Activated naive CD4-positive, alpha-beta T cell treated with anti-CD3 and anti-CD28 coated beads, Interleukin-2, amount 10 ng/mL, durations not matched to agents 7 days and 5 days (primary cell): ENCODE results near the gene MRPL36.

Experiments
- CTCF ChIA-PET: fragments of 350-600 bp; sonication (Branson Sonifier 250); formaldehyde crosslinking; loops from one replicate; lab custom pipeline; 2021; ENCODE audit warnings: antibody characterized with exemption; lab: Charles Lee
- DNase-seq: peaks from one replicate; pipeline ENCODE4 v3.0.0-alpha.2; 2020
- H3K27ac Mint-ChIP-seq: one replicate; pipeline ENCODE4 v1.8.0; 2021; ENCODE audit warnings: mild to moderate bottlenecking, moderate library complexity, mixed read lengths
- H3K27me3 Mint-ChIP-seq: one replicate; pipeline ENCODE4 v1.8.0; 2021; ENCODE audit warnings: mild to moderate bottlenecking, mixed read lengths
- H3K36me3 Mint-ChIP-seq: one replicate; pipeline ENCODE4 v1.8.0; 2021; ENCODE audit warnings: mixed read lengths
- H3K4me1 Mint-ChIP-seq: one replicate; pipeline ENCODE4 v1.8.0; 2021; ENCODE audit warnings: mixed read lengths
- H3K4me3 Mint-ChIP-seq: one replicate; pipeline ENCODE4 v1.8.0; 2021; ENCODE audit warnings: mild to moderate bottlenecking, moderate library complexity, mixed read lengths
- H3K9me3 Mint-ChIP-seq: one replicate; pipeline ENCODE4 v1.8.0; 2021; ENCODE audit warnings: mixed read lengths

MRPL36 gene

DNA sequence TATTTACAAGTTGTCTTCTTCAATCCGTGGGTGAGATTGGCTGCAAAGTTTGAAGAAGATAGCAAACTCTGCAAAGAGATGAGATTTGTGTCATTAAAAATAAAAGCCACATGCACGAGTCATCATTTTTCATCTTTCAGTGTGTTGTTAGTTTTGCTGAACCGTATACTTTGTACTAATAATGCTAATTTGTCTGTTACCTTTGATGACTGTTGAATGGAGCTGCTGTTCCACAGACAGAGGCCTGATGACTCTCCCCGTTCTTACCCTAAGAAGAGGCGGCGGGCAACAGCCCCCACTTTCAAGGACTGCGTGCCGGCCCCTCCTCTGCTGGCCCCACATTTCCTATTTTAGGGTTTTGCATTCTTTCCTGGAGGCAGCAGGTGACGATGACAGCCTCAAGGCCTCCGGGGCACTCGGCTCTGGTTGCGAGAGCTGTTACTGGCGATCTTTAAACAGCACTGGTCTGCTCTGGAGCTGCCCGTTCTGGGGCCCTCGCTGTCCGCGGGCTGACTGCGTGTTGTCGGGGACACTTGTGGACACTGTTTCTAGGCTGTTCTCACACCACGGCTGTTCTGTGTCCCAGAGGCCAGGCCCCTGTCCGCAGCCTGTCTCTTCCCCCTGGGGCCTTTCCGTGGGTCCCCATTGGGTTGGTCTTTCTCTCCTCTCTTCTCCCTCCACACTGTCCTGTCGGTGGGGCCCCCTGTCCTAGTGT lies 36.7 kb upstream of the MRPL36 start:
- H3K36me3 Mint-ChIP-seq: no peaks in the 10 kb centered on the region
- no peak for DNase-seq
- H3K27ac Mint-ChIP-seq: peak overlapping the region; percentile 17
- H3K4me3 Mint-ChIP-seq: no peak overlapping the region
- no peaks in the 10 kb centered on the region for H3K9me3 Mint-ChIP-seq
- no peaks in the 10 kb centered on the region for H3K4me1 Mint-ChIP-seq
- CTCF ChIA-PET: no interaction called here
- peaks cover 52% of the 10 kb centered on the region for H3K27me3 Mint-ChIP-seq

DNA sequence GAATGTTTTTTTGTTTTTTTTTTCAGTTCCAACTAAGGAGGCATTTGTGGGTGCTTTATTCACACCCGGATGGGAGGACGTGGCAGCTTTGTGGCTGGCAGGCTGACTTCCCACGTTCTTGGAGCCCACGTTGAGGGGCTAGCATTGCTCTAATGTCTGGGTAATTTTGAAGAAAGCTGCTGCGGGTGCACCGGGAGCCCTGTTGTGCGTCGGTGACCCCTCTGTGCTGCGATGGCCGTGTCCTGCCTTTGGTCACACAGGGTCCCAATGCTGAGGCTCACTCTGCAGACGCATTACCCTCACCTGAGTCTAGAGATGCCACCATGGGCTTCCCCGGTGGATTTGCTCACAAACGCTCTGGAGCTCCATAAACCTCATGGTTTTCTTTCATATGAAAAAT lies 35.8 kb upstream of the MRPL36 start:
- no peak overlapping the region for H3K4me3 Mint-ChIP-seq
- H3K36me3 Mint-ChIP-seq: no peaks in the 10 kb centered on the region
- H3K27ac Mint-ChIP-seq: no peak overlapping the region
- no peak for DNase-seq
- H3K27me3 Mint-ChIP-seq: peaks cover 43% of the 10 kb centered on the region
- CTCF ChIA-PET: no interaction called here
- H3K4me1 Mint-ChIP-seq: no peaks in the 10 kb centered on the region
- H3K9me3 Mint-ChIP-seq: no peaks in the 10 kb centered on the region

DNA sequence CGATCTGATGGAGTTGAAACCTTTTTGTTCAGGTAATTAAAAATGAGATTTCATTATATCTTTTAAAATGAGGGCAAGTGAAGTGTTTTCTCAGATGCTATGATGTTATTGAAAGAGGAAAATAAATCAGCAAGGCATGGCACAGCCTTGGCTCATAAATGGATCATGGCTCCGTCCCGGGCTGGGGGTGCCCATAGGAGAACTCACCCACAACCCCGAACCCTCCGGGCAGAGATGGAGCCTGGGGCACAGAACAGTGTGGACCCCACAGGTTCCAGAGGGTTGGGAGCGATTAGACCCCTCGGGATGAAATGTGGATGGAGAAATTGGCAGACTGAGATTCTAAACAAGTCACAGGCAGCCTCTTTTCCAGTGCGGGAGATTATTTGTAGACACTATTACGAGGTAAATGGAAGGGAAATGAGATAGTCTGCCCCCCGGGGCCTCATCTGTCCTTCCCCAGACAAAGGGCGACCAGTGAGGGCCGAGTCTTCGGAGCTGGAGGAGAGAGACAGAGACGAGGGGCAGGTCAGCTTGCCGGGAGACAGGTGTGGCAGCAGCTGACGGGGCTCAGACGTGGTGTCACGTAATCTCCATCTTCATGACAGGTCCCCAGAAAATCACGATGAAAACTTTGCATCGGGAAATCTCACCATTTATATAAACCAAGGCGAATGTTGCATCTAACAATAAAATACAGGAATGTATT lies 35.2 kb upstream of the MRPL36 start:
- DNase-seq: no peak
- H3K27ac Mint-ChIP-seq: no peak overlapping the region
- H3K9me3 Mint-ChIP-seq: no peaks in the 10 kb centered on the region
- H3K36me3 Mint-ChIP-seq: no peaks in the 10 kb centered on the region
- peaks cover 43% of the 10 kb centered on the region for H3K27me3 Mint-ChIP-seq
- no peaks in the 10 kb centered on the region for H3K4me1 Mint-ChIP-seq
- no peak overlapping the region for H3K4me3 Mint-ChIP-seq
- CTCF ChIA-PET: no interaction called here

DNA sequence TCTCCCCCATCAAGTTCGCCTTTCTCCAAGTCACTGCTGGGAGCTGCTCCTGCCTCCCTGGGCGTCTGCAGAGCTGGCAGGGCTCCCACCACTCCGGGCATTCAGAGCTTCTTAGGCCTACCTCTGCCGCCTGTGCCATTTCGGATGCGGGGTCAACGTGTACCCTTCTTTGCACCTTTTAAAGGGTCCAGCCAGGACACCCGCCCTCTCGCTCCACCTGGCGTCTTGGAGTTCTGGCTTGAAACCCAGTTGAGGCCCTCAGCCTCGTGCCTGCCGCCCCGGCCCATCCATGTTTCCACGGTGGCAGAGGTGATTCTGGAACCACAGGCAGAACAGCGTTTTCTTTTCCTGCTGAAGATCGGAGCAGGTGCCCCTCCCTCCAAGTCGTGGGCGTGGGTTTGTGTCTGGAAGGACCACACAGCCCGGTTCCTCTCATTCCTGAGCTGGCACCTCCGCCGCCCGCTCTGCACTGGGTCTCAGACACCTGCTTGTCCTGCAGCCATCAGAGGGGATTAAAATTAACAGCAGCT lies 34.5 kb upstream of the MRPL36 start:
- no peak overlapping the region for H3K4me3 Mint-ChIP-seq
- CTCF ChIA-PET: no interaction called here
- H3K9me3 Mint-ChIP-seq: no peaks in the 10 kb centered on the region
- H3K27me3 Mint-ChIP-seq: peaks cover 38% of the 10 kb centered on the region
- H3K27ac Mint-ChIP-seq: no peak overlapping the region
- no peak for DNase-seq
- H3K36me3 Mint-ChIP-seq: no peaks in the 10 kb centered on the region
- no peaks in the 10 kb centered on the region for H3K4me1 Mint-ChIP-seq

DNA sequence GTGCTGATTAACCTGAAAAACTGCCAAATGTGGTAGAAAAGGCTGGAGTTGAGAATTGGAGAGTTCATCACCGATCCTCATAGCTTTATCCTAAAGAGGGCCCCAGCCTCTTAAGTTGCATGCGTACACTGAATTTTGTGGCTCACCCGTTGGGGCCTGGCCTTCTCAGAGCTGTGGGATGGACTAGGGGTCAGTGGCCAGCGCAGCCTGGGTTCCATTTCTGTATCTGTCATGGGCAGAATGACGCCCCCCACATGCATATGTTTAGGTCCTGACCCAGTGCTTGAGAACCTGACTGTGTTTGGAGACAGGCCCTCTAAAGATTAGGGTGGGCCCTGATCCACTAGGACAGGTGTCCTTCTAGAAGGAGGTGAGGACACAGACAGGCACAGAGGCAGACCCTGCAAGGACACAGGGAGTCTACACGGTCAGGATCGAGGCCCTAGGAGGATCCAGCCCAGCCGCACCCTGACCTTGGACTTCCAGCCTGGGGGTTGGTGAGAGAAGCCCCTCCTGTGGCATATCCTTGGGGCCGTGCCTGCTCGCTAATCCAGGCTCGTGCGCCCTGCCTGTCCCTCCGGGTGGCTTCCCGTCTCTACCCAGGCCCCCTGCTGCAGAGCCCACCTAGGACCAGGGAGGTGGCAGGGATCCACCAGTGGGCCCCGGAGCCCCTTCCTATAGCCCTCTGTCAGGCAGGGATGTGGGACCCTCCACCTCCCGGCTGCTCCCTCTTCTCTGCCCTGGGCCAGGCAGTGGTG lies 33.8 kb upstream of the MRPL36 start:
- Mint-ChIP-seq H3K36me3 (no peaks in the 10 kb centered on the region), H3K4me3 (no peak overlapping the region), H3K27ac (no peak overlapping the region), H3K9me3 (no peaks in the 10 kb centered on the region), H3K4me1 (no peaks in the 10 kb centered on the region), H3K27me3 (peaks cover 37% of the 10 kb centered on the region)
- CTCF ChIA-PET: no interaction called here
- DNase-seq: no peak

DNA sequence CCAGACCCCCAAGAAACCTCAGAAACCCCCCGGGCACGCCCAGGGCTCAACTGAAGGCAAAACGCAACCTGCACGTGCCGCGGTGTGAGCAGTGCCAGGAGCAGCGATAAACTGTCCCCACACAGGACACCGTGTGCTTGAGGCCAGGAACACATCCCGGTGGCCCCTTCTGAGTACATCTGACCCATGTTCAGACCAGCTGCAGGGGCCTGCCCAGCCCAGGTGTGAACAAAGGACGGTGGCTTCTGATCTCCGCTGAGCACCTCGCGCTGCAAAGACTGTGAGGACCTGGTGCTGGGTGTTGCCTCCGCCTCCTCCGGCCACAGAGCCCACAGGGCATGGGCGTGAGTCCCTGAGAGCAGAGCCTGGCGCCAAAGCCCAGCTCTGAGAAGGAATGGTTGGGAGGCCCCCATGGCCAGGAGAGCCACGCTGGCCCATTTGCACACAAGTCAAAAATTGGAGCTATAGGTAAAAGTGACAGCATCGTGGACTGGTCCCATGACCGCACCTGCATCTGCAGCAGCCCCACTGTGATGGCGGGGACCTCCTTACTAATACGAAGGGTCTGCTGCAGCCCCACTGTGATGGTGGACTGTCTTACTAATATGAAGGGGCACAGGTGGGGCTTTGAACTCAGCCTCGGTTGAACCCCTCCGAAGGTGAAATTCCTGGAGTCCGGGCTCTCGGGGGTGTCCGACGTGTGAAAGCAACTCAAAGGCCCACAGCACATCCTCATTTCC lies 33.0 kb upstream of the MRPL36 start:
- CTCF ChIA-PET: no interaction called here
- H3K36me3 Mint-ChIP-seq: no peaks in the 10 kb centered on the region
- no peak for DNase-seq
- H3K4me1 Mint-ChIP-seq: no peaks in the 10 kb centered on the region
- H3K9me3 Mint-ChIP-seq: no peaks in the 10 kb centered on the region
- H3K27me3 Mint-ChIP-seq: peaks cover 33% of the 10 kb centered on the region
- no peak overlapping the region for H3K27ac Mint-ChIP-seq
- H3K4me3 Mint-ChIP-seq: no peak overlapping the region

DNA sequence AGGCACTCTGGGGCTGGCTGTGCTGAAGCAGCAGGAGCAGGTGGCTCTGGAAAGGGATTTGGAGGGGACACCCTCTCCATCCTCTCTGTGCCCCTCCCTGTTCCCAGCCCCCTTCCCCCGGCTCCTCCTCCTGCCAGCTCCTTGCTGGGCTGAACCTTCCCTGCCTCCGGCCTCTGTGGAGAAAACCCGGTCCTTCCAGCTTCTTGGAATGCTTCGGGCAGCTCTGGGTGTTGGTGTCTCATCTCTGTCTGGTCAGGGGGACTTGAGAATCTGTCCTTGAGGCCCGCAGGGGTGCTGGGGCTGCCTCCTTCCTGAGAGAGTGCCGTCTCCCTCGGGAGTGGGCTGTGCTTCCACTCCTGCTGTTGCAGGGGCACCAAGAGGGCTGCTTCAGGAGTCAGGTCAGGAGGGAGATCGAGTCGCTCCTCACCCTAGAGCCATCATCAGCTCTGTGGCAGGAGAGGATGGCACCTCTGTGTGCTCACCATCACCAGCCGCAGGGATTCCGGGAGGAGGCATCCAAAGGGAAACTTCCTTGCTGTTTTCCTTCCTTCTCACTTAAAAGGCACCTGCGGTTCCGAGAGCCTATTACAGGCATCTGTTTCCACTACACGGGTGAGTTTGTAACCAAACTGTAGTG lies 32.2 kb upstream of the MRPL36 start:
- no peak overlapping the region for H3K4me3 Mint-ChIP-seq
- DNase-seq: no peak
- H3K9me3 Mint-ChIP-seq: no peaks in the 10 kb centered on the region
- H3K4me1 Mint-ChIP-seq: no peaks in the 10 kb centered on the region
- no peak overlapping the region for H3K27ac Mint-ChIP-seq
- CTCF ChIA-PET: no interaction called here
- peaks cover under 1% of the 10 kb centered on the region for H3K36me3 Mint-ChIP-seq
- peaks cover 30% of the 10 kb centered on the region for H3K27me3 Mint-ChIP-seq

DNA sequence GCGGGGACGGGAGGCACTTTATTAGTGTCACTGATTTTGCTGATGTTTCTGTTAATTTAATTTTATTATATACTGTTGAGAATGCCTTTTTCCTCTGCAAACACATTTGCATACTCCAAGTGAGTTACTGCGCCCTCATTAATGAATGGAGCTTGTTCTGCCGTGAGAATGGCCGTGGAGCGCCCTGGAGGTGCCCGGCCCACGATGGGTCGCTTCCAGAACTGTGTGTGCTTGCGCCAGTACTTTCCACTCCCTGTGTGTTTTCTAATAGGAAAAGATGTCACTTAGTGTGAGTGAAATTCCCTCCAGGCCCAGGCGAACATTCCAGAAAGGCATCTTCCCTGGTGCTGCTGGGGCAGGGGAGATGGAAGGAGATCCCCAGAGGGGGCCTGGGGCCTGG lies 31.6 kb upstream of the MRPL36 start:
- H3K36me3 Mint-ChIP-seq: peaks cover 1% of the 10 kb centered on the region
- H3K27me3 Mint-ChIP-seq: peaks cover 25% of the 10 kb centered on the region
- H3K4me1 Mint-ChIP-seq: no peaks in the 10 kb centered on the region
- CTCF ChIA-PET: no interaction called here
- H3K9me3 Mint-ChIP-seq: no peaks in the 10 kb centered on the region
- no peak for DNase-seq
- H3K4me3 Mint-ChIP-seq: no peak overlapping the region
- no peak overlapping the region for H3K27ac Mint-ChIP-seq

DNA sequence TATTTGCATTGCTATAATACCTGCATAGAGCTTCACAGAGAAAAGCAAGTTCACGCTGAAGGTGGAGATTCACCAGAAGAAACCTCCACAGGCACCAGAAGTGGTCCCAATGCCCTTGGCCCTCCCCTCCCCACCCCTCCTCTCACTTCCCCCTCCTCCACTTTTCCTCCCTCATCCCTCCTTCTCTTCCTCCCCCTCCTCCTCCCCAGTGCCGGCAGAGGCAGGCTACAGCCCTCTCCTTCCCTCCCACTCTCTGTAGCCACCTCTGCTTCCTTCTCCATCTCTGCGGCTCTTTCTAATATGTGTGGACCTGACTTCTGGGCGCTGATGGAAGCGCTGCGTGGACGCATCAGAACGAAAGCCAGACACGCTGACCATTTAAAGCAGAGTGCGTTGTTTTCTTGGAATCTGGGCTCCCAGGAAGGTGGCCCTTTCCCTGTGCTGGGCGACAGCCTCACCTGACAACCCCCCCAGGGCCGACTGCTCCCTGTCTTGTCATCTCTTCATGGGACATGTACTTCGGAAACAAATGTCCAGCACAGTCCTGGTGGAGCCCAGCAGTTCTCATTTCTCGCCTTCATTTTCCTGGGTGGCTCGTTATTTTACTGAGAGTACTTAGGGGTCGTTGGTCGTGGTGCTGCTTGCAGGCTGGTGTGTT lies 31.1 kb upstream of the MRPL36 start:
- Mint-ChIP-seq H3K4me1 (no peaks in the 10 kb centered on the region), H3K9me3 (no peaks in the 10 kb centered on the region), H3K36me3 (peaks cover 1% of the 10 kb centered on the region), H3K27ac (no peak overlapping the region), H3K27me3 (peaks cover 23% of the 10 kb centered on the region), H3K4me3 (no peak overlapping the region)
- no peak for DNase-seq
- CTCF ChIA-PET: no interaction called here

DNA sequence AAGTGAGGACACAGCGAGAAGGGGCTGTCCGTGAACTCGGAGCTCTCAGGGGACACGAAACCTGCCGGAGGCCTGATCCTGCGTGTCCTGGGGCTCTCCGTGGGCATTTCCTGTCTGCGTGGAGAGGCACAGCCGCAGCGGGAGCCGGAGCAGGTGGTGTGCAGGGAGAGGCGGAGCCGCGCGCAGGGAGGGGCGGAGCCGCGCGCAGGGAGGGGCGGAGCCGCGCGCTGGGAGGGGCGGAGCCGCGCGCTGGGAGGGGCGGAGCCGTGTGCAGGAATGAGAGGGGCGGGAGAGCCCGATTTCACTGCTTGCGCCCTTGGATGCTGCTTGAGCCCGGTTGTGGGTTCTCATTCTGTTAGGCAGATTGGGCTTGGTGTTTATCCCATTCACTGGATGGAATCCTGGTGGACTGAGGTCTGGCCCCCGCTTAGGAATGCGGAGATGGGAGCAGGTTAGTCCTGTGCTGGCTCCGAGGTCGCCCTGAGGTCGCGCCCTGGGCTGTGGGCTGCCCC lies 28.3 kb upstream of the MRPL36 start:
- Mint-ChIP-seq H3K36me3 (peaks cover 3% of the 10 kb centered on the region), H3K4me1 (no peaks in the 10 kb centered on the region), H3K4me3 (no peak overlapping the region), H3K27ac (no peak overlapping the region), H3K9me3 (no peaks in the 10 kb centered on the region), H3K27me3 (peaks cover 4% of the 10 kb centered on the region)
- CTCF ChIA-PET: no interaction called here
- peak; percentile 29 for DNase-seq

DNA sequence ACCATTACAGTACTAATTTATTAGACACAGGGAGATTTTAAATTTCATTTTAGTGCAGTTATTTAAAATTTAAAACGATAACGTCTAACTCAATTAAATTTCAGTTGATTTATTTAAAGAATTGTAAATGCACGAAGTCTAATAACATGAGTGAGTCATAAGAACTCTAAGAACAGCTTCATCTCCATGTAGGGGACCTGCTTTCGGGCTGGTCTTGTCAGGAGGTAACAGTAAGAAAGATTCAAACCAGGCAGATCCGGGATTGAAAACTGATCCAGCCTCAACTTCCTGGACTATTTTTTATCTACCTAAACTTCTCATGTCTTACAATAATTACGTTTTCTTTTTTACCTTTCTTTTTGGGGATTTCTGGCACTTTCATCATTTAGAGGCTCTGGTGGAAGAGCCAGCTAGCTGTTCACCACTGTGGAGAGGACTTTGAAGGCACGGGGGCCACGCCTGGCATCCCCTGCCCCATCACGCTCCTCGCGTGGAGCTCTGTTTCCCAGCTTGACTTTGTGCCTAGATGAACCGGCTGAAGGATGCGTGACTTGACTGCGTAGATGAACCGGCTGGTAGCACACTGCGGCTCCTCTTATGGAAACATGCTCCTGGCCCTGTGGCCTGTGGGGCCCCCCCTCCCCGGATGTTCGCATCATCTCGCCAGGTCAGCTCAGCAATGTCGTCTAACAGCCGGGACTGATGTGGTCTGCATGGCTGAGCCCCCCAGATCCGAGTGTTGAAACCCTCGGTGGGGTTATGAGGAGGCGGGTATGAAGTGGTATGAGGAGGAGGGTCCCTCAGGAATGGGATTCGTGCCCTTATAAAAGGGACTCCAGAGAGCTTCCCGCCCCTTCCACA lies 27.6 kb upstream of the MRPL36 start:
- Mint-ChIP-seq H3K4me3 (no peak overlapping the region), H3K36me3 (peaks cover 3% of the 10 kb centered on the region), H3K27me3 (peaks cover 4% of the 10 kb centered on the region), H3K4me1 (no peaks in the 10 kb centered on the region), H3K9me3 (no peaks in the 10 kb centered on the region), H3K27ac (no peak overlapping the region)
- DNase-seq: no peak
- CTCF ChIA-PET: no interaction called here

DNA sequence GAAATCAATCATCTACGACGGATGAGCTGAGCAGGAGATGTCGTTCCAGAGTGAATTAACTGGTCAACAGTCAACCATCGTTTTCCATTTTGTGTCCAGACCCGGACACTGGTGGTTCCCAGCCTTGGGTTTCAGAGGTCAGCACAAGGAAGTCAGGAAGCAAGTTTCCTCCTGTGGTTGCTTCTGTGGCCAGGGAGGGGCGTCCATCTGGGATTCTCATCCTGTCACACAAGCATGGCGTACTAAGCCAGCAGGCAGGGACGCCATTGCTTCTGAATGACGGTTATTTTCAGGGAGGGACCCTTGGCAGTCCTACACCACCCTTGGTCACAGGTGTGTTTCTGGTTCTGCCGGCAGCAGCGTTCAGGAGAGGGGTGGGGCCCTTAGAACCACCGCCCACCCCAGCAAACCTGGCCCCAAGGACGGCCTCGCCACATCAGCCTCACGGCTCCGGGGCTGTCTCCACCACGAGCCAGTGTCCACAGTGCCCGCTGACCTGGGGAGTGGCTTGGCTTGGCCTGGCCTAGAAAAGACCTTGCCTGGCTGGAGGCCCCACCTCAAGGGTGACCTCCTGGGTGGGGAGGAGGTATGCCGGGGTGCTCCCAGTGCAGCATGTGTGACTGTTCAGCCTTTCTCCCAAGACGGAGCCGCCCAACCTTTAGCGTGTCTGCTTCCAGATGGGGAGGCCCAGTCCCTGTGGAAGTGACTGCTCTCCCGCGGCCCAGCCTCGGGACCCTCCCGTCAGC lies 26.8 kb upstream of the MRPL36 start:
- Mint-ChIP-seq H3K9me3 (no peaks in the 10 kb centered on the region), H3K4me3 (no peak overlapping the region), H3K27ac (no peak overlapping the region), H3K4me1 (no peaks in the 10 kb centered on the region), H3K36me3 (peaks cover 3% of the 10 kb centered on the region), H3K27me3 (no peaks in the 10 kb centered on the region)
- no peak for DNase-seq
- CTCF ChIA-PET: no interaction called here
